Right lobe of liver (tissue), 4 donors: ENCODE measurements around the gene NAV2.

Experiments used
- CTCF ChIP-seq, 4 donors: fragments of 200-600 bp in 3 of 4; fragments of 450-650 bp in 1 of 4; IDR thresholded peaks; one replicate each; pipeline versions ENCODE4 v1.5.1 to v1.8.0; 2016 to 2022; ENCODE audit warnings: antibody characterized with exemption in 4 of 4, mild to moderate bottlenecking in 2 of 4
- POLR2A ChIP-seq: fragments of 450-650 bp; IDR thresholded peaks from one replicate; pipeline ENCODE4 v1.6.1; 2017; ENCODE audit warnings: antibody characterized with exemption, mild to moderate bottlenecking
- donor health status: DM: no; HTN: no; CAD: no.
- donor health status: DM: no; HTN: no; CAD: no.
- donor health status: DM: no; HTN: yes; CAD: no.

GRCh38 chr11:20132667-20133039, 420.0 kb downstream of the NAV2 start:
- no peak for TF ChIP-seq POLR2A
- no peak for TF ChIP-seq CTCF (IDR thresholded peaks at IDR 0.05)
